HG02798 (cell line): Measurements from ENCODE around the gene HOXA4.

Experiments used
- ATAC-seq: cut with Tn5 transposase; IDR thresholded peaks from one replicate; pipeline ENCODE4 v1.9.1; 2021; ENCODE audit warnings: mild to moderate bottlenecking; ENCODE audit not compliant: unreplicated experiment, poor library complexity

Gene HOXA4

GRCh38 chr7:27109466-27110185, 20.9 kb downstream of the HOXA4 start:
- ATAC-seq = no peak

GRCh38 chr7:27108390-27109127, 22.0 kb downstream of the HOXA4 start:
- ATAC-seq = no peak

- ATAC-seq = no peak
Observed at GRCh38 chr7:27107391-27108381, 22.9 kb downstream of the HOXA4 start.

- ATAC-seq = no peak
Observed at GRCh38 chr7:27106901-27107240, 23.7 kb downstream of the HOXA4 start.

GRCh38 chr7:27106181-27106900, 24.2 kb downstream of the HOXA4 start:
- no peak for ATAC-seq

- no peak for ATAC-seq
Observed at GRCh38 chr7:27105301-27106031, 25.1 kb downstream of the HOXA4 start.

- no peak for ATAC-seq
Observed at GRCh38 chr7:27104341-27105058, 26.1 kb downstream of the HOXA4 start.

GRCh38 chr7:27103489-27104226, 26.9 kb downstream of the HOXA4 start:
- no peak for ATAC-seq

- no peak for ATAC-seq
Observed at GRCh38 chr7:27102581-27103442, 27.7 kb downstream of the HOXA4 start, which contains the start of gene HOXA2. Gene HOXA2 (minus strand): TSS chr7:27102683. CDS start chr7:27102500, 183 bp downstream.

- ATAC-seq = no peak
Observed at GRCh38 chr7:27101957-27102580, 28.5 kb downstream of the HOXA4 start.

GRCh38 chr7:27101171-27101956, 29.2 kb downstream of the HOXA4 start:
- ATAC-seq = no peak

- no peak for ATAC-seq
Observed at GRCh38 chr7:27100694-27101170, 29.8 kb downstream of the HOXA4 start.

GRCh38 chr7:27099453-27100370, 30.8 kb downstream of the HOXA4 start:
- no peak for ATAC-seq

GRCh38 chr7:27098578-27099451, 31.7 kb downstream of the HOXA4 start:
- no peak for ATAC-seq
